ENCODE measurements around the gene SLC44A3.

DNA sequence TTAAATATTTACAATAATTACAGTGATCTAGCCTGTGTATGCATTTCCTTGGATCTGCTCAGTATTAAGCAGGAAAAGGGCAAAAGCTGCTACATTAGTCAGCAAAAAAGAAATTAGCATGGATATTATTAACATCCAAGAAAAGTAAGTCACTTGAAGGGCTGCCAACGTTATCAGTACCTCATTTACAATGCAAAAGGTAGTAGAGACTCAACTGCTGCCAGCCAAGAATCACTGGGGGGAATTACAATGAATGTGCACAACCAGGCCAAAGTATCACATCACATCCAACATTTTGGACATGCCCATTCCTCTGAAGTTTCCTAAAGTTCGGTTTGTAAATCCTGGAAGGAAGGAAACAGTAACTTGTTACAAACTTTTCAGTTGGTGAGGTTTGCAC lies 104.8 kb downstream of the SLC44A3 start:
- TF ChIP-seq, protein P1, sequence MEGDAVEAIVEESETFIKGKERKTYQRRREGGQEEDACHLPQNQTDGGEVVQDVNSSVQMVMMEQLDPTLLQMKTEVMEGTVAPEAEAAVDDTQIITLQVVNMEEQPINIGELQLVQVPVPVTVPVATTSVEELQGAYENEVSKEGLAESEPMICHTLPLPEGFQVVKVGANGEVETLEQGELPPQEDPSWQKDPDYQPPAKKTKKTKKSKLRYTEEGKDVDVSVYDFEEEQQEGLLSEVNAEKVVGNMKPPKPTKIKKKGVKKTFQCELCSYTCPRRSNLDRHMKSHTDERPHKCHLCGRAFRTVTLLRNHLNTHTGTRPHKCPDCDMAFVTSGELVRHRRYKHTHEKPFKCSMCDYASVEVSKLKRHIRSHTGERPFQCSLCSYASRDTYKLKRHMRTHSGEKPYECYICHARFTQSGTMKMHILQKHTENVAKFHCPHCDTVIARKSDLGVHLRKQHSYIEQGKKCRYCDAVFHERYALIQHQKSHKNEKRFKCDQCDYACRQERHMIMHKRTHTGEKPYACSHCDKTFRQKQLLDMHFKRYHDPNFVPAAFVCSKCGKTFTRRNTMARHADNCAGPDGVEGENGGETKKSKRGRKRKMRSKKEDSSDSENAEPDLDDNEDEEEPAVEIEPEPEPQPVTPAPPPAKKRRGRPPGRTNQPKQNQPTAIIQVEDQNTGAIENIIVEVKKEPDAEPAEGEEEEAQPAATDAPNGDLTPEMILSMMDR (IDR thresholded peaks at IDR 0.05) = no peak
- no peak for TF ChIP-seq POLR2AphosphoS5 (IDR thresholded peaks at IDR 0.05)
- TF ChIP-seq POLR2A (IDR thresholded peaks at IDR 0.05; ENCODE audit: low read depth) = no peak
- TF ChIP-seq EP300 (IDR thresholded peaks at IDR 0.05) = no peak
